ENCODE measurements around the gene CEP120.
"Not testable (repeated sequence)": the region's sequence is repeated elsewhere in the genome, so short reads cannot be mapped to it uniquely, and the experiment has no call there.

The CEP120 gene

GRCh38 chr5:123423278-123424149, at the start of gene CEP120:
Gene CEP120, minus strand, starts transcription at chr5:123423403. Its CDS starts 405 bp downstream, at chr5:123422998.
- peak; percentile 99 for DNase-seq

- DNase-seq, result no peak
Measured at GRCh38 chr5:123472150-123472924, 49.1 kb upstream of the CEP120 start.

GRCh38 chr5:123471385-123471784, 48.2 kb upstream of the CEP120 start:
- DNase-seq, result no peak

DNA sequence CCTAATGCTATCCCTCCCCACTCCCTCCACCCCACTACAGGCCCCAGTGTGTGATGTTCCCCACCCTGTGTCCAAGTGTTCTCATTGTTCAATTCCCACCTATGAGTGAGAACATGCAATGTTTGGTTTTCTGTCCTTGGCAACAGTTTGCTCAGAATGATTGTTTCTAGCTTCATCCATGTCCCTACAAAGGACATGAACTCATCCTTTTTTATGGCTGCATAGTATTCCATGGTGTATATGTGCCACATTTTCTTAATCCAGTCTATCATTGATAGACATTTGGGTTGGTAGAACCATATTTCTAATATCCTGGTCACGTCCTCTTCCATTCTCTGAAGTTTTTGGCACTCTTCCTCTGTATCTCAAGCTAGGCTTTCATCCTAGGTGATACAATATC, 43.6 kb upstream of the CEP120 start:
- DNase-seq, result not testable (repeated sequence)

DNA sequence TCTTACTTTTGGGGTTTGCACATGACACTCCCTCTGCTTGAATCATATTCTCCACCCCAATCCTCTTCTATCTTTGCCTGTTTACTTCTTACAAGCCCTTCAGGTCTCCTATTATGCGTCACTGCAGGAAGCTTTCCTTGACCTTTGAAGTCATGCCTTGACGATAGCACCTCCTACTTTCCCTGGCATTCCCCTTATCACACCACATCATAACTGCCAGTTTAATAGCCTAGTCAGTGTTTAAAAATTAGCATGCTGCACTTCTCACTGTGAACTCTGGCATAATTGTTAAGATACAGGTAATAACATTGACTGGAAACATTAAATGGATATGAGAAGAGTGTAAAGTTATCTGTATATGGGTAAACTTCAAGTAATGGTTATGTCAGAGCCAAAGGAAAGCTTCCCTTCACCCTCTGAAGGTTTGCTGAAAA, 37.1 kb upstream of the CEP120 start:
- no peak for DNase-seq

DNA sequence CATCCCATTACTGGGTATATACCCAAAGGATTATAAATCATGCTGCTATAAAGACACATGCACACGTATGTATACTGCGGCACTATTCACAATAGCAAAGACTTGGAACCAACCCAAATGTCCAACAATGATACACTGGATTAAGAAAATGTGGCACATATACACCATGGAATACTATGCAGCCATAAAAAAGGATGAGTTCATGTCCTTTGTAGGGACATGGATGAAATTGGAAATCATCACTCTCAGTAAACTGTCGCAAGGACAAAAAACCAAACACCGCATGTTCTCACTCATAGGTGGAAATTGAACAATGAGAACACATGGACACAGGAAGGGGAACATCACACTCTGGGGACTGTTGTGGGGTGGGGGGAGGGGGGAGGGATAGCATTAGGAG, 35.8 kb upstream of the CEP120 start:
- not testable (repeated sequence) for DNase-seq

DNA sequence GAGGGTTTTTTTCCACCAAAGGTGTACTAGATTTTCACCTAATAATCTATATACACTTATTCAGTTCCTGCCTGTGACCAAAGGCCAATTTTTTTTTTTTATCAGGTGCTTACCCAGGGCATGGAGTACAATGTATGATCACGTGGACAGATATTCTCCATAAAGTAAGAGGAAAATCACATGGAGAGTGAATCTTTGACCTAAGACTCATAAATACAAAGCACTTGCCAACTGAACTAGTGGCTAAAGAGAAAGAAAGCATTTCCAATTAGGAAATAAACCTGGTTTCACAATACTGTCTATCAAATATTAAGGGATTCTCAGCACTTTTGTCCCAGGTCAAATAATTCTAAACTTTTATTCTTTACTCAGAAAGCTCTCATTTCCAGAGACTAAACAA, 33.0 kb upstream of the CEP120 start:
- no peak for DNase-seq

DNA sequence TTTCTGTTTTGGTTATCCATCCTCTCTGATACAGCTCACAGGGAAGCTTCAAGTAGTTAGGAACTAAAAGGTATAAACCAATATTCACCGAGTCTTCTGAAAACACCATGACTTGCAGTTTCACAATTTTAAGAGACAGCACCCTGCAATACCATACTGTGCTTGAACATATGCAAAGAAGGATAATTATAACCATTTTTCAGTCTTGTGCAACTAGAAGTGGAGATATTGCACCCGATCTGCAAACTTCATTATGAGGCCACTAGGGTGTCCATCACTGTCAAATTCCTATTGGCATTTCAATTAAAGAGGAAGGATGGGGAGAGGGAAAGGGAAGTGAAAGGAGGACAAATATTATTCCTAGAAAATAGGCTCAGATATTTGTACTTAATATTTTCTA, 32.4 kb upstream of the CEP120 start:
- DNase-seq, result no peak

GRCh38 chr5:123455095-123455494, 31.9 kb upstream of the CEP120 start:
- no peak for DNase-seq

- DNase-seq, result no peak
Measured at GRCh38 chr5:123454259-123454911, 31.2 kb upstream of the CEP120 start.

DNA sequence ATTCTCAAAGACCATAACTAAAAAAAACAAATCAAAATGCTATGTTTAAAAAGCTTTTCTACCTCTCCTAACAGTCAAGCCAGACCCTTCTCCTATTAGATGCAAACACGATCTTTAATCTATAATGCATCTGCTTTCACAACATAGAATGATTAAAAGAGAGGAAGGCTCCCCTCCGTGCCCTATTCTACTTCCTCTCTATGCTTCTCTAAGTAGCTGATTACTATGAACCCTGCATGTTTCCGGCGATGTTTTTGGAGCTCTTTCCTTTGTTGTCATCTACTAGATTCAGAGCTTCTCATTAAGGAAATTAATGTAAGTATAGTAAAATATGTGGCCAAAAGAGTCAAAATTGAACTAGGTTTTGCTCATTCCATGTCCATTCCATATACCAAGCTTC, 29.2 kb upstream of the CEP120 start:
- no peak for DNase-seq

- no peak for DNase-seq
Measured at GRCh38 chr5:123451047-123451446, 27.8 kb upstream of the CEP120 start.

- DNase-seq, result no peak
Measured at GRCh38 chr5:123450640-123451039, 27.4 kb upstream of the CEP120 start.

GRCh38 chr5:123450114-123450513, 26.9 kb upstream of the CEP120 start:
- no peak for DNase-seq

GRCh38 chr5:123449424-123449974, 26.3 kb upstream of the CEP120 start:
- DNase-seq, result no peak

- no peak for DNase-seq
Measured at GRCh38 chr5:123448743-123449142, 25.5 kb upstream of the CEP120 start.

- no peak for DNase-seq
Measured at GRCh38 chr5:123448017-123448617, 24.9 kb upstream of the CEP120 start.

- no peak for DNase-seq
Measured at GRCh38 chr5:123444016-123444415, 20.8 kb upstream of the CEP120 start.

GRCh38 chr5:123441408-123441807, 18.2 kb upstream of the CEP120 start:
- DNase-seq, result no peak

GRCh38 chr5:123440456-123441181, 17.4 kb upstream of the CEP120 start:
- DNase-seq, result no peak

DNA sequence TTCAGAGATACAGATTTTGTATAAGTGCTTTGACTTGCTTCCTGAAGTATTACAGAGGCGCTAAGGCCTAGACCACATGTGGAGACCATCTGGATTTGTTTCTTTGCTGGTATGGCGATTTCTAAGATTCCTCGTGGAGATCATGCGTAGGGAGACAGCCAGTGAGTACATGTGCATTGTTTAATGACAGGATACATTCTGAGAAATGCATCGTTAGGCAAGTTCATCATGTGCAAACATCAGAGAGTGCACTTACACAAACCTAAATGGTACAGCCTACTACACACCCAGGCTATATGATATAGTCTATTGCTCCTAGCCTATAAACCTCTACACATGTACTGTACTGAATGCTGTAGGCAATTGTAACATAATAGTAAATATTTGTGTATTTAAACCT, 16.5 kb upstream of the CEP120 start:
- no peak for DNase-seq

GRCh38 chr5:123438902-123439301, 15.7 kb upstream of the CEP120 start:
- no peak for DNase-seq

Measured in CD4-positive, alpha-beta T cell treated with Interferon gamma for 1 hour (primary cell).